Measurements from ENCODE around the gene AKAP8L. TPM values are rescaled to one million over a fixed set of nuclear protein-coding genes. Genes with fewer than 3 reads are reported as not detected.
"Not testable (repeated sequence)": the region's sequence is repeated elsewhere in the genome, so short reads cannot be mapped to it uniquely, and the experiment has no call there.

AKAP8L gene
- polyA plus RNA-seq, 10 donors = 48.6 to 77.1 (median 59.7) TPM

DNA sequence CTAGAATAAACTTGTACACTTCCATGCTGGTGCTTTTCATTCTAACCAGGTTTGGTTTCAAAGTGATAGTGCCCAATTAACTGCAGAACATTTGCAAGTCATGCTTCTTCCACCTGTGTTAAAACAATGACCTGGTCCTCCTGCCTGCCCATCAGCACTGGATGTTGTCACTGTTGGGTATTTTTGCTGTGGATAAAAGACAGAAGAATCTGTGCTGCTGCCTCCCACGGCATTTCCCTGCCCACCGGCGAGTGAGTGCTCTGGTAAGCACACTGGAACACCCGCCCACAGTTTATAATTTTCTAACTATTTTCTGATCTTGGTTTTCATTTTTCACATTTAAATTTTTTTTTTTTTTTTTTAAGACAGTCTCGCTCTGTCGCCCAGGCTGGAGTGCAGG lies 36.9 kb downstream of the AKAP8L start:
- DNase-seq = no peak

DNA sequence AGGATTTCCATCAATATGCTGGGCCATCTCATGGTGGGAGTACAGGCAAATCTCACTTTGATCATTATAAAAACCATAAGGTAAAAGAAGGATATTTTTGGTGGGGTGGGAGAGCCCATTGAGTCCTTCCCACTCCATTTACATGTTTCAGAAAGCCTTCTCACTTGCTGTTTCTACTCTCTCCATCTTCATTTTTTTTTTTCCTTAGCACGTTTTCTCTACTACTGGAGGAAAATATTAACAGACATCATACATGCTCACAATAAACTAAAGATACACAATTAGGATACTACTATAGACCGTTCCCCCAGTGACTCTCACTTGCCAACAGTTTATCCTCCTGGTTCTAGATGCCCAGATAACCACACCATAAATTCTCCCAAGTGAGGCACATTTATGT lies 37.4 kb downstream of the AKAP8L start:
- no peak for DNase-seq

DNA sequence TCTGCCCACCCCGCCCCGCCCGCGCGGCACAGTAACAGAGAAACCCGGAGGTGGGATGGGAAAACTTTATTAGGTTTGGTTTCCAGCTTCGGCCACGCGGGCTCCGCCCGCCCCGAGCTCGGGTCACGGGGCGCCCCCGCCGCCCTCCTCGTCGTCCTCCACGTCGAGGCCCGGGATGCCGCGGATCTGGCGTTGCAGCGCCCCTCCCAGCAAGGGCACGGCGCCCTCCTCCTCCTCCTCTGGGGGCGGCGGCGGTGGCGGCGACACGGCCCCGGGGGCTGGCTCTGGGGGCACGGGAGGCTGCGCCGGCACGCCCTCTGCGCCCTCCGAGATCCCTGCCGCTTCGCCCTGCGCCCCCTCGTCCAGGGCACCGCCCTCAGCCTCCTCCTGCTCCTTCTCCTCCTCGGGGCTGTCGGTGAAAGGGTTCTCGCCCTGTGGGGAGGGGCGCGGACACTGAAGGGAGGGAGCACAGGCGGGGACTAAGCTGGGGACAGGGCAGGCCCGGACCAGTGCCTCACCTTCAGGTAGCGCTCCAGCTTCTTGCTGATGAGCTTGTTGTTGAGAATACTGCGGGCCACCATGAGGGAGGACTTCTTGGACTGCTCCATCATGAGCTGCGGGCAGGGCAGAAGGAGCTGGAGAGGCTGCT lies 38.7 kb downstream of the AKAP8L start:
- DNase-seq = peak in 2 of 3 donors; percentile 32 to 50

DNA sequence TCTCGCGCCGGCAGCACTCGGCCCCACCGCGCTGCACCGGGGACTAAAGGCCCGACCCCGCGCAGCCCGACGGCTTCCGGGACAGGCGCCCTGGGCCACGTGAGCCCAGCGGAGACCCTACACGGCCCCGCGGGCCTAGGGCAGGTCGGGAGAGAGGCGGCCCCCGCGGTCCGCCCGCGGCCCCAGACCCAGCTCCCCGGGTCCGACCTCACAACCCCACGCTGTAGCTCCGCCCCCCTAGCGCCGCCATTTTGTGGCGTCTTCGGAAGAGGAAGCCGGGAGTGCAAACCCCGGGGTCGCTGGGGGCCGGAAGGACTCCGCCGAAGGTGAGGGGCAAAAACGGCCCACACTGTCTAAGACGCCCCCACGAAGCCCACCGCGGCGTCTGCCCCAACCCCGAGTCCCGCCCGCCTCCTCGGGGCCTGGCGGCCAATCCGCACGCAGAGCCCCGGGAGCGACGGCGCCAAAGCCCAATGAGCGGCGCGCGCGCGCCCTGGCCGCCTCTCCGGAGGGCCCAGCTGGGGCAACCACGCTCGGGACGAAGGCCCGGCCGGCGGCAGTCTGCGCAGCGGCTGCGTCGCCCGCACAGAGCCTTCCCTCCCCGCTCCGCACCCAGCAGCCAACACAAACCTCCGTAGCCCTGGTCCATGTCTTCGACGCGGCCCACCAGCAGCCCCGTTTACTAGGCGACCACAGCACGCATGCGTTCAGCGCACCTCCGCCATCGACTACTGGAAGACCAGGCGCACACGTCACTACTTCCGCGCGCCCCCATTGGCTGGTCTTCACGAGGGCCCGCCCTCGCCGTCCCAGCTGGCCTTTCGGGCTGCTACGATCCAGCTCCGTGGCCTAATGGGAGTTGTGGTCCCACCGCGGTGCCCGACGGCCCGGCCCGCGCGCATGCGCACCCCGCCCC lies 39.4 kb downstream of the AKAP8L start, which contains the start of gene AKAP8:
TSS of gene AKAP8 (minus strand) at position 705 of the 916 bp plus-strand sequence. CDS start at position 649, 56 bp downstream.
- DNase-seq = peak; percentile 99 to 100 (median 99)

DNA sequence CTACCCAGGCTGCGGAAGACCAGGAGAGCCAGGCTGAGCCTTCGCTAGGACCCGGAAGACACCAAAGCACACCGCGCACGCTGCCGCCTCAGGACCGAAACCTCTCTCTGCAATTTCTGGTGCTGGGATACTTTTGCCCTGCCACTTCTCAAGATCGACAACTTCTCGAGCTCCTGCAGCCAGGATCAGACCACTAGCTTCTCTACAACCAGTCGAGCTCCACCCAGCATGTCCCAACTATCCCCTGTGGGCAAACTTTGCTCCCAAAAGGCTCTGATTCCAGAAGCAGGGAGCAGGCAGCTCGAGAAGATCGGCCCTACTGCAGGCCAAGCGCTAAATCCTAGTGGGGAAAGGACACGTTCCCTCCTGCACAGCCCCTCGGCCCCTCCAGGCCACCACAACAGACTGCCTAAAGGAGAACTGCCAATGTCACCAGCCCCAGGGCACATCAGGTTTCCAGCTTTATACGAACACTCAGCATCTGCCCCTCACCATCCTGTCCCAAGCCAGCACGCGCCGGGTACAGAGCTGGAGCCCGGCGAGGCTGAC lies 40.2 kb downstream of the AKAP8L start:
- peak; percentile 28 to 70 (median 50) for DNase-seq

DNA sequence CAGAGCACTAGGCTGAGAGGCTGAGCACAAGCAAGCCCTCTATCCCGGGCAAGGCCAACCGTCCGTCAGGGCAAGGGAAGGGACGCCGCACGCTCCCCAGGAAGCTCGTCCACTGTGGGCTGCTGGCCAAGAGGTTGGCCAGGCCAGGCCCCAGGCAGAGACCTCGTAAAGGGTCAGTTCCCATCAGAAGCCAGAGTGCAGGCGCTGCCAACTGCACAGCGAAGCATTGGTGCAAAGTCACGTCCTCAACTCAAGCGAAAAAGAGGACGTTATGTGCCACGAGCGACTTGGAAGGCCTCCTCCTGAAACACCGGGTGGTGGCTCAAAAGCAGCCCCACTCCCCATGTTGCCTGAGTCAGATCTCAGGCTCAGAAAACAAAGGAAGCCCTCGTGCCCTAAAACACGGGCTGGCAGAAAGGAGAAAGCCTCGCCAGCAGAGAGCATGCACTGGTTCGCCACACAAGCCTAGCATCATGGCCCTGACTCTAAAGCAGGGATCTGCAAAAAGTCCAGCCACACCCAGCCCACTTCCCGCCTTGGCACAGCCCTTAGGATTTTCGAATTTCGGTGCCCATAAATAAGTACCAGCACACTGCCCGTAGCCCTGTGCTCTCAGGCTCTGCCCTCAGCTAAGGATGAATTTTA lies 43.9 kb downstream of the AKAP8L start:
- DNase-seq = no peak

DNA sequence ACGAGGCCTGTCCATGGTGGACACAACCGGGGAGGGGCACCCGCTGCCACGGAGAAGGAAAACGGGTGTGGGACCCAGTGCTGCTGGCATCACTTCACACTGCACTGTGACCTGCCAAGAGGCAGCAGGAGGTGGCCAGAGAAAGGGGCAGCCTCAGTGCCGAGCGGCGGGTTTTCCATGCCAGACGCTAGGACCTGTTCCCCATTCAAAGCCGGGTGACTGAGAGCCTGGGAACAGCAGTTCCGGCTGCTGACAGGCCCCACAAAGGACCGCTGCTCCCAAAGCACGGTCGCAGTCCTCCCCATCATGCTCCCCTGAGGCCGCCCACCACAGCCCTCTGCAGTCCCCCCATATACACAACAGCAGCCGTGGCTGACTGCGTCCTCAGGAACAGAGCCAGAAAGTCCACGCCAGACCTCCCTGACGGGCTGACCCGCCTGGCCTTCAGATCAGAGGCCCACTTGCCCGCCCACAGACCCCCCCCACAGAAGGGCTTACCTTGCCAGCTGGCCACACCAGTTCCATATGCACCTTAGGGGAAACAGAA lies 44.6 kb downstream of the AKAP8L start:
- no peak for DNase-seq

DNA sequence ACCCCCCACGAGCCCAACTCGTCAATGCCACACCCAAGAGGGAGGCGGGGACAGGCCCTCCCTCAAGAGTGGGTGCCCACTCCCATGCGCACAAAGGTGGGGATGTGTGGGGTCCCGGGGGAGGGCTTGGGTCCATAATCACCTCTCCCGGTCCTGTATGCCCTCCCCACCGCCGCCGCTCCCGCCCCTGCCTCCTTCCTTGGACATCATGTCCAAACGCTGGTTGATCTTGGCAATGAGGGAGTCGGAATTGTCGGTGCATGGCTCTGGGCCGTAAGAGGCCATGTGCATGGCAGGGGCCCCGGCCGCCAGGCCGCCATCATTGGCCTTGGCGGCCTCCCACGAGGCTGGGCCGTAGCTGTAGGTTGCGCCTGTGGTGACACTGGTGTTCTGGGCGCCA lies 45.1 kb downstream of the AKAP8L start:
- no peak for DNase-seq

DNA sequence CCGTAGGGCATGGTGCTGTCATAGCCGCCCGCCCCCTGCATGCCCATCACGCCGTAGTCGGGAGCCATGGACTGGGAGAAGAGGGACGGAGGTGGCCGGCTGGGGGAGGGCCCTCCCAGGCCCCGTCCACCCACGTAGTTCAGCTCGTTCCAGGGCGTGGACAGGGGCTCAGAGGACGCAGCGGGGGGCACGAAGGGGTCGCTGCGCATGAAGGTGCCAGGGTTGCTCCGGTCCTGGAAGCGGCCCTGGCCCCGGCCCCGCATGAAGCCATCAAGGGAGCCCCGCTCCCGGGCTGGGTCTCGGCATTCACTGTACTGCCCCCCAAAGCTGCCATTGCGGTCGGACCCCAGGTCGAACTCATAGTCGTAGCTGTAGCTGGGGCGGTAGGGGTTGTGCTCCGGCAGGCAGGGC lies 45.9 kb downstream of the AKAP8L start:
- DNase-seq = no peak

DNA sequence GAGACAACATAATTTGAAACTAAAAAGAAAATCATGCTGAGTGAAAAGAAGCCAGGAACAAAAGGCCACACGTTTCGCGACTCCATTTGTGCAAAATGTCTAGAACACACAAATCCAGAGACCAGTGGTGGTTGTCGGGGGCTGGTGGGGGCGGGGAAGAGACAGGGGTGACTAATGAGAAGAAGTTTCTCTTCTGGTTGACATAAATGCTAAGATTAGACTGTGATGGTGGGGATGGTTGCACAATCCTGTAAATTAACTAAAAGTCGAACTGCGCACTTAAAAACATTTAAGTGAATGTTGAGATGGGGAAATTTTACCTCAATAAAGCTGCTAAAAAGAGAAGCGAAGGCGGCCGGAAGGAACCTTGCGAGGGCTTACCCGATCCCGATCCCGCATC lies 46.3 kb downstream of the AKAP8L start:
- no peak for DNase-seq

DNA sequence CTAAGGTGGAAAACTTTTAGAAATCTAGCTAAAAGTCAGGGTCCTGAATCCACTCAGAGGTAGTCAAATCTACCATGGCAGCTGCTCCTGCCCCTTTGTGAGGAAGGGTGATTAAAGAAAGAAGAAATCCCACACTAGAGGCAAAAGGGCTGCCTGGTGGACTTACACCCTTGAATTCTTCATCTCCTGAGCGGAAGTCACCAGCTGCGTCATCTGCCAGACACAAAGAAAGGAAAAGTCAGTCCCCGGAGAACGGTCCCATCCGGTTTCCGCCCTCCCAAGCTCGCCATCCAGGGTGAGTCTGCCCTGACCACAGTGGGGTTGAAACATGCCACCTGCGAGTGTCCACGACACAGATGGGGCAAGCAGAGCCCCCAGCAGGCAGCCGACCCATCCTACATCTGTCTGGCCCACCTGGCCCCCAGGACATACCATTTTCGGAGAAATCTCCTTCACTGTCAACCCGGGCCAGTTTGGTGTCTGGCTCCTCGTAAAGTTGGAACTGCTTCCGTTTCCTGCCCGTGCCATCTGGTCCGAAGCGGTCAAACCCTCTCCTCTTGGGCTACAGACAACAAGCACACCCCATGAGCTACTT lies 46.9 kb downstream of the AKAP8L start:
- DNase-seq = no peak

DNA sequence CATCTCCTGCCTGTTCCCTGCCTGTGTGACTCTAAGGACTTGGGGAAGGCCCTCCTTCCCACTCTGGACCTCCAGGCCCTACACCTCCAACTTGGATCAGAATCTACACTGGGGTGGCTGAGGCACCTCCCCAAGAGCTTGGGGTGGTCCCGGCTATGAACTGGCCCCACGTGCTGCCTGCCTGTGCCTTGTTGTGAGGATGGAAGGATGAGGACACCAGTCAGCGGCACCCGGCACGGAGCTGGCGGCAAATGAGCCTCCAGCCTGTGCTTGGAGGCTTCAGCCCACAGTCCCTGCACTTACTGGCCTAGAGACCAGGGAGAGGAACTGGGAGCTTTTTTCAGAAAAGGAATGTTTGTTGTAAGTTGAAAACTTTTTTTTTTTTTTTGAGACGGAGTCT lies 47.7 kb downstream of the AKAP8L start:
- DNase-seq = no peak

DNA sequence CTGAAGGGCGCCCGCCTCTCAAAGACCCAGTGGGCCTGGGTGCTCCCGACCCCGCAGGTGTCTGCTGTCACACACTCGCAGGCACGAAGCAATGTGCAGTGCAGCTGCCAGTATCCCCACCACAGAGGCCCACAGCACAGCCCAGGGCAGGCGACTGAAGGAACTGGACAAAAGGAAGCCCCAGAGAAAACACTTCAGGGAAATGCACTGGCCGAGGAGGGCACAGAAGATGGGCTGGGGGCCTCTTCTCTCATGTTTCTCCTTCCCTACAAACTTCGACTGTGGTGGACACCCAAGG lies 49.2 kb downstream of the AKAP8L start:
- DNase-seq = no peak

DNA sequence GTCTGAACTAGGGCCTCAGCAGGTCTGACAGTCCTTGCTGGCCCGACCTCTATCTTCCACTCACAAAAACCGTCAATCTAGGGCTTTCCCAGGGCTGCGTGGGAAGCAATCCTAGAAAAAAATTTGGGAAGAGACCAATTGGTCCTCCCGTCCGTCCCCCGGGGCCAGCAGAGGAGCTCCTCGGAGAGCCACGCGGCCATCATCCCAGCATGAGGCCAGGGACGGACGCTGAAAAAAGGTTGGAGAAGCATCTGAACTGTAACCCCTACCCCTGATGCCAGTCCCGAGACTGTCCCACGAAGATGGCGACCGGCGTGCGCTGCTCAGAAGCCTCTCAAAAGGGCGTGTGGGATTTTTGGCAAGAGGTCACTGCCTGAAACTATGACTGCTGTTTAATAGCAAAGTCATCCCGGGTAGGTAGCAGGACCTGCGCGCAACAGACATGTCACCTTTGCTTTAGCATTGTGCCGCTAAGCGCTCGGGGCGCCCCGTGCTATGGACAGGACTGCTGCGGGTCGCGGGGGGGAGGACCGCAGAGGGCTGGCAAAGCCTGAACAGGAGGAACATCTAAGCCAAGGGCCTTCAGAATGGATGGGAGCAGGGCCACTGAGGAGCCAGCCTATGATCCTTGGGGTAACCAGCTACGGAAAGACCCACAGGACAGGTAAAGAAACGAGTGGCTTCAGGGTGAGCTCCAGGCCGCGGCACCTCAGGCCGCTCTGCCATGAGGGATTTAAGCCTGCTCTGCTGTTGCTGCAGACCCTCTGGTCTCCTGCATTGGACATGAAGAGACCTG lies 49.8 kb downstream of the AKAP8L start:
- DNase-seq = no peak

DNA sequence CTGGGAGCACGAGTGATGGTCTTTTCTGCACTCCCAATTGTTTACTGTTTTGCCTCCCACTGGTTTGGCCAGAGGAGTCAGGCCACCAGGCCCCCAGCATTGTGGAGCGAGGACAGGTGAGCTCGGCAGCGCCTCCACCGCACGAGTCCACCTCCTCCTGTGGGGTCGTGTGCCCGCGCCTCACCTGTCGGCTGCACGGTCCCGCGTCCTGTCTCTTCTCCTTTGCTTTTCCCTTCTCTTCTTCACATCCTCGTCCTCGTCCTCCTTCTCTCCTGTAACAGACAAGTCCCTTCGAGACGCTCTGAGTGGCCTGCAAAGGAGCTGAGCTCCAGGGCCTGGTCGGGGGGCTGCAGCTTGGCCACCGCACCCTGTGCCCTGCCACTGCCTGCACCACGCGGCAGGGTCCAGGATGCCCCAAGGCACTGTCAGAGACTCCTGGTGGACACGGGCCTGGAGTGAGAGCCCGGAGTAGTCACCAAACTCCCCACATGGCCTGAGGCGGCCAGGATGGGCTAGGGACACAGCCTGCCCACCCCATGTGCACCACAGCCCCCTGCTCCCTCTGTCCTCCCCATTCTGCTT lies 50.6 kb downstream of the AKAP8L start:
- no peak for DNase-seq

DNA sequence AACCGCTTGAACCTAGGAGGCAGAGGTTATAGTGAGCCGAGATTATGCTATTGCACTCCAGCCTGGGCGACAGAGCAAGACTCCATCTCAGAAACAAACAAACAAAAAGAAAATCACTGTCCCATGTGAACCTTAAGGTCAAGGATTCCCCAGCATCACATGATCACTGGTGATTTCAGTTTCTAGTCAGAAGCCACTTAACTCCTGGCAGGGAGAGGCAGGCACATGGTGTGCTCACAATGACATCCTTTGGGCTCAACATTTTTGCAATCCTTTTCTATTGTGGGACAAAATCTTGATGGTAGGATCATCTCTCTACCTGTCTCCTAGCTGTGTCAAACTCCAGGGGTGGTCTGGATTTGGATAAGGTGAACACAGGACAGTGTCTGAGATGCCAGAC lies 51.3 kb downstream of the AKAP8L start:
- DNase-seq = no peak

DNA sequence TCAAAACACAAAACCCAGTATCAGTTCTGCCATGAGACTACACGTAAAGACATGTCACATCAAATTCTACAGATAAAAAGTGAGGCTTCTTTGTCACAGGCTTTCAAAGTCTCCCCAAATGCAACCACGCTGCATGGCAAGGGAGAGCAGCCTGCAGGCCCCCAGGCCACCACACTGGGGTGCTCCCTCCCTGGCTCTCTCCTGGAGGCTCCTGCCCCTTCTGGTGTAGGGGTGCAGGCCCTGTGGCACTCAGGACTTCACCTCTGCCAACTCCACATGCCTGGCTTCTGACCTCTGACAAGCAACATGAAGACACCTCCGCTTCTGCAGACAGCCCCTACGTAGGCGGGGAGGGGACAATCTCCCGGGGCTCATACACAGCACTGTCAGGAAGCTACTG lies 53.5 kb downstream of the AKAP8L start:
- DNase-seq = no peak

DNA sequence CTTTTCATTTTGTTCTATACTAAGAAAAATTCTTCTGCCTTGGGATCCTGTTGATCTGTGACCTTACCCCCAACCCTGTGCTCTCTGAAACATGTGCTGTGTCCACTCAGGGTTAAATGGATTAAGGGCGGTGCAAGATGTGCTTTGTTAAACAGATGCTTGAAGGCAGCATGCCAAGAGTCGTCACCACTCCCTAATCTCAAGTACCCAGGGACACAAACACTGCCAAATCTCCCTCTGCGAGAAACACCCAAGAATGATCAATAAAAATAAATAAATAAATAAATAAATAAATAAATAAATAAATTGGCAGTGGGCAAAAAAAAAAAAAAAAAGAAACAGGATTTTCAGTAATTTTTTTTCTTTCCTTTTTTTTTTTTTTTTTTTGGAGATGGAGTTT lies 55.0 kb downstream of the AKAP8L start:
- DNase-seq = not testable (repeated sequence)

DNA sequence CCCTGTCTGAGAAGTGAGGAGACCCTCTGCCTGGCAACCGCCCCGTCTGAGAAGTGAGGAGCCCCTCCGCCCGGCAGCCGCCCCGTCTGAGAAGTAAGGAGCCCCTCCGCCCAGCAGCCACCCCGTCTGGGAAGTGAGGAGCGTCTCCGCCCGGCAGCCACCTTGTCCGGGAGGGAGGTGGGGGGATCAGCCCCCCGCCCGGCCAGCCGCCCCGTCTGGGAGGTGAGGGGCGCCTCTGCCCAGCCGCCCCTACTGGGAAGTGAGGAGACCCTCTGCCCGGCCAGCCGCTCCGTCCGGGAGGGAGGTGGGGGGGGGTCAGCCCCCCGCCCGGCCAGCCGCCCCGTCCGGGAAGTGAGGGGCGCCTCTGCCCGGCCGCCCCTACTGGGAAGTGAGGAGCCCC lies 55.7 kb downstream of the AKAP8L start:
- DNase-seq = not testable (repeated sequence)

DNA sequence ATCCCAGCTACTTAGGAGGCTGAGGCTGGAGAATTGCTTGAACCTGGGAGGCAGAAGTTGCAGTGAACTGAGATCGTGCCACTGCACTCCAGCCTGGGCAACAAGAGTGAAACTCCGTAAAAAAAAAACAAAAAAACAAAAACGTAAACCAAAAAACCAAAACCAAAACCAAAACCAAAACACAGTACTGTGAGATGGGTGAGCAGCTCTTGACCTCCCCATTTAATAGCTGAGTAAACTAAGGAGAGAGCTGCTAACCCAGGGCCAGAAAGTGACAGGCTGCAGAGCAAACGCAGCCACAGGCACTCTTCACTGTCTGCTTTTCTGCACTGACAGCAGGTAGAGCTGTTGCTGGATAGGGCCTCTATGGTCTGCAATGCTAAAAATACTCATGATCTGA lies 58.8 kb downstream of the AKAP8L start:
- not testable (repeated sequence) for DNase-seq

DNA sequence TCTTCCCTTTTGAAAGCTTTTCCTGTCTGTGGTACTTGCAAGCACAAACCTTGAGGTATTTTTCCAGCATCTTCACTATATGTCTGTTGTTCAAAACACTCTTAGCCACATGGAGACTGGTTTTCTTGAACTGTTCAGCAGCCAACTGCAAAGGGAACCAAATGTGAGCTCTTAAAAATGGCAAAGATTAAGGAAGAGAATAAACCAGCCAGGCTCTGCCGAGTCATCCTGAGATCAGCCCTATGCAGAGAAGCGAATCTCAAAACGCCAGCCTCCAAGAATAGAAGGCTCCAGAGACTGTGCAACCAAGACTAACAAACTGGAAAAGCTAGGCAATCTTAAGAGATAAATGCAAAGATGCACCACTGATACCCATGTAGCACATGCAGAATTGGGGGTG lies 59.9 kb downstream of the AKAP8L start:
- DNase-seq = no peak
